Measurements from ENCODE around the gene SCUBE3. TPM values are rescaled to one million over a fixed set of nuclear protein-coding genes. Genes with fewer than 3 reads are reported as not detected.

The SCUBE3 gene
- total RNA-seq, 3 donors from 2014 or later (not counting 1 experiment from before 2014, with no cell fraction given): 0.25 to 0.31 TPM; not detected in 1

- H3K4me1 ChIP-seq (ENCODE audit: control insufficient read depth, insufficient read depth, low read length): peaks cover 19% of the 10 kb centered on the region
Observed at GRCh38 chr6:35259948-35260590, 46.3 kb downstream of the SCUBE3 start.

GRCh38 chr6:35260591-35261570 lies 47.1 kb downstream of the SCUBE3 start:
- Histone ChIP-seq H3K9me3 (ENCODE audit: control insufficient read depth, insufficient read depth, low read length) (no peaks in the 10 kb centered on the region), H3K36me3 (ENCODE audit: control insufficient read depth, insufficient read depth, low read length) (no peaks in the 10 kb centered on the region), H3K4me1 (ENCODE audit: control insufficient read depth, insufficient read depth, low read length) (peaks cover 19% of the 10 kb centered on the region), H3K4me3 (ENCODE audit: low read length) (no peak overlapping the region), H3K27me3 (ENCODE audit: control insufficient read depth, insufficient read depth, low read length) (no peaks in the 10 kb centered on the region), H3K27ac (ENCODE audit: low read length) (peak overlapping the region; percentile 94)
- Mint-ChIP-seq H3K9me3 (no peaks in the 10 kb centered on the region), H3K27me3 (ENCODE audit: low read depth in 2 of 2) (no peaks in the 10 kb centered on the region), H3K4me3 (peak overlapping the region; percentile 86), H3K27ac (peak overlapping the region; percentile 92 to 97), H3K4me1 (peaks cover 58 to 70% of the 10 kb centered on the region in 2 donors), H3K36me3 (no peaks in the 10 kb centered on the region)
- intact Hi-C loops (cut with micrococcal nuclease): loop anchor here (2.0 kb wide), 1 partner anchor 42 kb away; no protein-coding TSS in a partner anchor
- no peak for ATAC-seq
- TF ChIP-seq CTCF (IDR thresholded peaks at IDR 0.05): no peak
- WGBS (ENCODE audit: insufficient coverage): 99% methylated on average over 4 of the region's 6 CpGs
- peak in 1 of 2 donors; percentile 19 for DNase-seq

More at GRCh38 chr6:35259948-35260590, 46.3 kb downstream of the SCUBE3 start:
- Mint-ChIP-seq H3K9me3 (no peaks in the 10 kb centered on the region), H3K27ac (peak overlapping the region; percentile 92 to 97), H3K36me3 (no peaks in the 10 kb centered on the region), H3K4me3 (peak overlapping the region; percentile 86), H3K4me1 (peaks cover 52 to 64% of the 10 kb centered on the region in 2 donors), H3K27me3 (ENCODE audit: low read depth in 2 of 2) (no peaks in the 10 kb centered on the region)
- no peak for TF ChIP-seq CTCF (IDR thresholded peaks at IDR 0.05)
- Histone ChIP-seq H3K27me3 (ENCODE audit: control insufficient read depth, insufficient read depth, low read length) (no peaks in the 10 kb centered on the region), H3K27ac (ENCODE audit: low read length) (peak overlapping the region; percentile 94), H3K9me3 (ENCODE audit: control insufficient read depth, insufficient read depth, low read length) (no peaks in the 10 kb centered on the region), H3K36me3 (ENCODE audit: control insufficient read depth, insufficient read depth, low read length) (no peaks in the 10 kb centered on the region), H3K4me3 (ENCODE audit: low read length) (peak overlapping the region; percentile 80)
- DNase-seq: peak; percentile 79 to 90
- ATAC-seq: peak; percentile 62 to 69 (median 67)
- WGBS (ENCODE audit: insufficient coverage): 14% methylated on average over 22 of the region's 23 CpGs
- intact Hi-C loops (cut with micrococcal nuclease): loop anchor here (2.0 kb wide), 1 partner anchor 43 kb away; no protein-coding TSS in a partner anchor

GRCh38 chr6:35262596-35262995 lies 48.8 kb downstream of the SCUBE3 start:
- H3K27ac Mint-ChIP-seq: peak overlapping the region; percentile 92 to 97
- Histone ChIP-seq H3K4me1 (ENCODE audit: control insufficient read depth, insufficient read depth, low read length) (peaks cover 19% of the 10 kb centered on the region), H3K27ac (ENCODE audit: low read length) (no peak overlapping the region), H3K9me3 (ENCODE audit: control insufficient read depth, insufficient read depth, low read length) (no peaks in the 10 kb centered on the region), H3K36me3 (ENCODE audit: control insufficient read depth, insufficient read depth, low read length) (no peaks in the 10 kb centered on the region), H3K27me3 (ENCODE audit: control insufficient read depth, insufficient read depth, low read length) (no peaks in the 10 kb centered on the region), H3K4me3 (ENCODE audit: low read length) (no peak overlapping the region)
- intact Hi-C loops (cut with micrococcal nuclease): no loop called here
- no peak for TF ChIP-seq CTCF (IDR thresholded peaks at IDR 0.05)
- H3K4me1 Mint-ChIP-seq: peaks cover 59 to 70% of the 10 kb centered on the region in 2 donors
- no peaks in the 10 kb centered on the region for H3K9me3 Mint-ChIP-seq
- no peak for DNase-seq
- no peak for ATAC-seq
- WGBS (ENCODE audit: insufficient coverage): 87% methylated on average over 1 of the region's 2 CpGs
- no peaks in the 10 kb centered on the region for H3K27me3 Mint-ChIP-seq (ENCODE audit: low read depth in 2 of 2)
- no peaks in the 10 kb centered on the region for H3K36me3 Mint-ChIP-seq
- peak overlapping the region; percentile 1 for H3K4me3 Mint-ChIP-seq

Measured in natural killer cell (primary cell).